ENCODE data around the gene SLC1A1.

DNA sequence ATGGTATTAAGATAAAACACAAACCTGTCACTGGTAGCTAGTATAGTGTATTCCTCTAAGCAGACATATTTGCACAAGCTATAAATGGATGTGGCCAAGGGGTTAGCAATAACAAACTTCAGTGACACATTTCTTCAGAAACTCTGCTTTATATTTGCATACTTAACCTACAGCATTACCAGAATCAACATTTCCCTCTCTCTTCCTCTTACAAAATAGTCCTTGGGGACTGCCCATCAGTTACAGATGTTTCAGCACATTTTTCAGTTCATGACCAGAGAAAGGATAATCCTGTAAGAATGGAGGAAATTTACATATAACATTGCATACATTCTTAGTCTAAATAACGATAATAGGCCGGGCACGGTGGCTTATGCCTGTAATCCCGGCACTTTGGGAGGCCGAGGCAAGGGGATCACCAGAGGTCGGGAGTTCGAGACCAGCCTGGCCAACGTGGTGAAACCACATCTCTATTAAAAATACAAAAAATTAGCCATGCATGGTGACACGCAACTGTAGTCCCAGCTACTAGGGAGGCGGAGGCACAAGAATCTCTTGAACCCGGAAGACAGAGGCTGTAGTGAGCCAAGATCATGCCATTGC lies 25.3 kb upstream of the SLC1A1 start:
- TF ChIP-seq POLR2AphosphoS5 (IDR thresholded peaks at IDR 0.05; ENCODE audit: low read depth, low read length) (no peak), TAF1 (IDR thresholded peaks at IDR 0.05; ENCODE audit: borderline replicate concordance, insufficient read depth, low read length) (no peak), SIN3A (IDR thresholded peaks at IDR 0.05; ENCODE audit: borderline replicate concordance, insufficient read depth, low read length) (no peak), FOXP2 (optimal IDR thresholded peaks at IDR 0.05; ENCODE audit: borderline replicate concordance, extremely low read depth, extremely low read length, insufficient read depth) (no peak)
- TF ChIP-seq, protein P1, sequence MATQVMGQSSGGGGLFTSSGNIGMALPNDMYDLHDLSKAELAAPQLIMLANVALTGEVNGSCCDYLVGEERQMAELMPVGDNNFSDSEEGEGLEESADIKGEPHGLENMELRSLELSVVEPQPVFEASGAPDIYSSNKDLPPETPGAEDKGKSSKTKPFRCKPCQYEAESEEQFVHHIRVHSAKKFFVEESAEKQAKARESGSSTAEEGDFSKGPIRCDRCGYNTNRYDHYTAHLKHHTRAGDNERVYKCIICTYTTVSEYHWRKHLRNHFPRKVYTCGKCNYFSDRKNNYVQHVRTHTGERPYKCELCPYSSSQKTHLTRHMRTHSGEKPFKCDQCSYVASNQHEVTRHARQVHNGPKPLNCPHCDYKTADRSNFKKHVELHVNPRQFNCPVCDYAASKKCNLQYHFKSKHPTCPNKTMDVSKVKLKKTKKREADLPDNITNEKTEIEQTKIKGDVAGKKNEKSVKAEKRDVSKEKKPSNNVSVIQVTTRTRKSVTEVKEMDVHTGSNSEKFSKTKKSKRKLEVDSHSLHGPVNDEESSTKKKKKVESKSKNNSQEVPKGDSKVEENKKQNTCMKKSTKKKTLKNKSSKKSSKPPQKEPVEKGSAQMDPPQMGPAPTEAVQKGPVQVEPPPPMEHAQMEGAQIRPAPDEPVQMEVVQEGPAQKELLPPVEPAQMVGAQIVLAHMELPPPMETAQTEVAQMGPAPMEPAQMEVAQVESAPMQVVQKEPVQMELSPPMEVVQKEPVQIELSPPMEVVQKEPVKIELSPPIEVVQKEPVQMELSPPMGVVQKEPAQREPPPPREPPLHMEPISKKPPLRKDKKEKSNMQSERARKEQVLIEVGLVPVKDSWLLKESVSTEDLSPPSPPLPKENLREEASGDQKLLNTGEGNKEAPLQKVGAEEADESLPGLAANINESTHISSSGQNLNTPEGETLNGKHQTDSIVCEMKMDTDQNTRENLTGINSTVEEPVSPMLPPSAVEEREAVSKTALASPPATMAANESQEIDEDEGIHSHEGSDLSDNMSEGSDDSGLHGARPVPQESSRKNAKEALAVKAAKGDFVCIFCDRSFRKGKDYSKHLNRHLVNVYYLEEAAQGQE (IDR thresholded peaks at IDR 0.05; ENCODE audit: insufficient read depth in 1 of 2, low read depth in 2 of 2, low read length in 2 of 2), result no peak

All from PFSK-1 (cell line).